ENCODE data around the gene CDH23.

- TF ChIP-seq CTCF (conservative IDR thresholded peaks at IDR 0.05) = no peak
- TF ChIP-seq EZH2 (IDR thresholded peaks at IDR 0.05; ENCODE audit: low read depth) = no peak
These were observed 353.6 kb downstream of the CDH23 start for GRCh38 chr10:71750124-71750841.
